ENCODE data around the gene NDUFA8. TPM values are rescaled to one million over a fixed set of nuclear protein-coding genes. Genes with fewer than 3 reads are reported as not detected.
"Not testable (repeated sequence)": the region's sequence is repeated elsewhere in the genome, so short reads cannot be mapped to it uniquely, and the experiment has no call there.

The NDUFA8 gene
- total RNA-seq, 1 experiment from 2014 or later: 60.7 TPM

GRCh38 chr9:122118343-122119165 is 41.0 kb downstream of the NDUFA8 start:
- WGBS (ENCODE audit: extremely low coverage, insufficient read length, low lambda C conversion rate): no CpG with 5 or more reads among the region's 5 CpGs

GRCh38 chr9:122117241-122117640 is 42.3 kb downstream of the NDUFA8 start:
- not testable (repeated sequence) for H3K9me3 ChIP-seq (ENCODE audit: control insufficient read depth, low read depth, low read length); H2AFZ ChIP-seq (ENCODE audit: low read length); H3K4me3 Mint-ChIP-seq; H2BK120ac ChIP-seq (ENCODE audit: low read depth, low read length, poor library complexity, severe bottlenecking); H4K5ac ChIP-seq (ENCODE audit: insufficient read length, low read depth, low read length); H3K4me2 ChIP-seq (ENCODE audit: insufficient read depth, insufficient read length, low read length); H3K27me3 ChIP-seq (ENCODE audit: insufficient read depth, low read length); H2AK5ac ChIP-seq (ENCODE audit: insufficient read length, low read length); H4K20me1 ChIP-seq (ENCODE audit: control insufficient read depth, insufficient read depth, insufficient read length); H3T11ph ChIP-seq (ENCODE audit: low read length); H3K23me2 ChIP-seq (ENCODE audit: insufficient read length, low read depth, low read length, poor library complexity, severe bottlenecking); H4K91ac ChIP-seq (ENCODE audit: insufficient read length, low read depth, low read length); H3K36me3 Mint-ChIP-seq (ENCODE audit: insufficient read depth in 1 of 3, low read depth in 3 of 3); H3K18ac ChIP-seq (ENCODE audit: insufficient read length, low read depth, low read length); DNase-seq; H3K27ac ChIP-seq (ENCODE audit: insufficient read length, low read depth, low read length); H3K79me1 ChIP-seq (ENCODE audit: insufficient read depth, low read depth, low read length, poor library complexity, severe bottlenecking); H2BK5ac ChIP-seq (ENCODE audit: insufficient read length, low read length); H3K4me1 ChIP-seq (ENCODE audit: insufficient read depth, low read length); H3K79me2 ChIP-seq (ENCODE audit: insufficient read depth, low read length); H3K56ac ChIP-seq (ENCODE audit: insufficient read length, low read depth, low read length); H2BK20ac ChIP-seq (ENCODE audit: low read depth, low read length, poor library complexity, severe bottlenecking); H3K9me3 Mint-ChIP-seq; H2BK15ac ChIP-seq (ENCODE audit: low read depth, low read length); H2BK12ac ChIP-seq (ENCODE audit: insufficient read length, low read depth, low read length); H3K14ac ChIP-seq (ENCODE audit: insufficient read depth, low read length); H3K4ac ChIP-seq (ENCODE audit: low read depth, low read length); H3K27me3 Mint-ChIP-seq (ENCODE audit: low read depth); H3K27ac Mint-ChIP-seq; H3K23ac ChIP-seq (ENCODE audit: insufficient read length, low read depth, low read length); H3K9ac ChIP-seq (ENCODE audit: extremely low read depth, insufficient read length, low read length); H4K8ac ChIP-seq (replicated peaks; ENCODE audit: insufficient read length, low read depth, low read length)
- no CpG with 5 or more reads among the region's 9 CpGs for WGBS (ENCODE audit: extremely low coverage, insufficient read length, low lambda C conversion rate)
- H3K4me1 Mint-ChIP-seq: peaks cover 38 to 40% of the 10 kb centered on the region in 2 experiments

More at GRCh38 chr9:122118343-122119165, 41.0 kb downstream of the NDUFA8 start:
- Mint-ChIP-seq H3K4me3 (no peak overlapping the region), H3K27ac (peak overlapping the region in 1 of 3 experiments; percentile 45; a peak in 3 of 7 replicates), H3K4me1 (peaks cover 26 to 28% of the 10 kb centered on the region in 2 experiments), H3K27me3 (ENCODE audit: low read depth) (no peaks in the 10 kb centered on the region; the same call in 1 of the 2 replicates), H3K36me3 (ENCODE audit: insufficient read depth in 1 of 3, low read depth in 3 of 3) (no peaks in the 10 kb centered on the region), H3K9me3 (no peaks in the 10 kb centered on the region)
- Histone ChIP-seq H3K18ac (ENCODE audit: insufficient read length, low read depth, low read length) (no peak overlapping the region), H3K9me3 (ENCODE audit: control insufficient read depth, low read depth, low read length) (no peaks in the 10 kb centered on the region), H4K5ac (ENCODE audit: insufficient read length, low read depth, low read length) (no peak overlapping the region), H3K23ac (ENCODE audit: insufficient read length, low read depth, low read length) (no peak overlapping the region), H4K8ac (replicated peaks; ENCODE audit: insufficient read length, low read depth, low read length) (no peak overlapping the region), H3T11ph (ENCODE audit: low read length) (no peak overlapping the region), H3K4ac (ENCODE audit: low read depth, low read length) (no peak overlapping the region), H2BK20ac (ENCODE audit: low read depth, low read length, poor library complexity, severe bottlenecking) (no peak overlapping the region), H2AK5ac (ENCODE audit: insufficient read length, low read length) (no peak overlapping the region), H3K4me1 (ENCODE audit: insufficient read depth, low read length) (peaks cover 5% of the 10 kb centered on the region; the same call in 1 of the 2 replicates), H4K20me1 (ENCODE audit: control insufficient read depth, insufficient read depth, insufficient read length) (no peaks in the 10 kb centered on the region), H2BK12ac (ENCODE audit: insufficient read length, low read depth, low read length) (no peak overlapping the region), H3K23me2 (ENCODE audit: insufficient read length, low read depth, low read length, poor library complexity, severe bottlenecking) (no peaks in the 10 kb centered on the region), H2BK15ac (ENCODE audit: low read depth, low read length) (no peak overlapping the region), H2BK5ac (ENCODE audit: insufficient read length, low read length) (no peak overlapping the region), H3K9ac (ENCODE audit: extremely low read depth, insufficient read length, low read length) (no peak overlapping the region), H4K91ac (ENCODE audit: insufficient read length, low read depth, low read length) (no peak overlapping the region), H2AFZ (ENCODE audit: low read length) (no peak overlapping the region), H2BK120ac (ENCODE audit: low read depth, low read length, poor library complexity, severe bottlenecking) (no peak overlapping the region), H3K56ac (ENCODE audit: insufficient read length, low read depth, low read length) (no peak overlapping the region), H3K79me1 (ENCODE audit: insufficient read depth, low read depth, low read length, poor library complexity, severe bottlenecking) (no peaks in the 10 kb centered on the region), H3K14ac (ENCODE audit: insufficient read depth, low read length) (no peak overlapping the region), H3K27ac (ENCODE audit: insufficient read length, low read depth, low read length) (no peak overlapping the region), H3K27me3 (ENCODE audit: insufficient read depth, low read length) (no peaks in the 10 kb centered on the region), H3K4me2 (ENCODE audit: insufficient read depth, insufficient read length, low read length) (no peak overlapping the region), H3K79me2 (ENCODE audit: insufficient read depth, low read length) (no peaks in the 10 kb centered on the region)
- no peak for TF ChIP-seq CTCF (conservative IDR thresholded peaks at IDR 0.05)
- DNase-seq: no peak

Data from H9 (cell line).